ENCODE results near the gene RUNDC3A.

RUNDC3A gene

GRCh38 chr17:44353672-44354331, 45.4 kb downstream of the RUNDC3A start:
- H3K4me3 ChIP-seq (ENCODE audit: control insufficient read depth, low read depth, low read length), result no peak overlapping the region
- TF ChIP-seq CTCF (IDR thresholded peaks at IDR 0.05; ENCODE audit: control insufficient read depth, insufficient read depth, low read depth, low read length, missing control alignments), result no peak
- no peak for DNase-seq (ENCODE audit: low read depth)

GRCh38 chr17:44354582-44355561, 46.5 kb downstream of the RUNDC3A start:
- DNase-seq (ENCODE audit: low read depth), result no peak
- no peak overlapping the region for H3K4me3 ChIP-seq (ENCODE audit: control insufficient read depth, low read depth, low read length)
- TF ChIP-seq CTCF (IDR thresholded peaks at IDR 0.05; ENCODE audit: control insufficient read depth, insufficient read depth, low read depth, low read length, missing control alignments), result no peak

- no peak for TF ChIP-seq CTCF (IDR thresholded peaks at IDR 0.05; ENCODE audit: control insufficient read depth, insufficient read depth, low read depth, low read length, missing control alignments)
- DNase-seq (ENCODE audit: low read depth), result no peak
- no peak overlapping the region for H3K4me3 ChIP-seq (ENCODE audit: control insufficient read depth, low read depth, low read length)
Observed at GRCh38 chr17:44355642-44356099, 47.3 kb downstream of the RUNDC3A start.

- TF ChIP-seq CTCF (IDR thresholded peaks at IDR 0.05; ENCODE audit: control insufficient read depth, insufficient read depth, low read depth, low read length, missing control alignments), result no peak
- H3K4me3 ChIP-seq (ENCODE audit: control insufficient read depth, low read depth, low read length), result no peak overlapping the region
- no peak for DNase-seq (ENCODE audit: low read depth)
Observed at GRCh38 chr17:44356241-44356640, 47.8 kb downstream of the RUNDC3A start.

GRCh38 chr17:44358066-44358465, 49.7 kb downstream of the RUNDC3A start:
- TF ChIP-seq CTCF (IDR thresholded peaks at IDR 0.05; ENCODE audit: control insufficient read depth, insufficient read depth, low read depth, low read length, missing control alignments), result no peak
- DNase-seq (ENCODE audit: low read depth), result no peak
- H3K4me3 ChIP-seq (ENCODE audit: control insufficient read depth, low read depth, low read length), result no peak overlapping the region

GRCh38 chr17:44359006-44359405, 50.6 kb downstream of the RUNDC3A start:
- DNase-seq (ENCODE audit: low read depth), result no peak
- no peak for TF ChIP-seq CTCF (IDR thresholded peaks at IDR 0.05; ENCODE audit: control insufficient read depth, insufficient read depth, low read depth, low read length, missing control alignments)
- no peak overlapping the region for H3K4me3 ChIP-seq (ENCODE audit: control insufficient read depth, low read depth, low read length)
